ENCODE measurements around the gene HSD17B10.
"Not testable (repeated sequence)": the region's sequence is repeated elsewhere in the genome, so short reads cannot be mapped to it uniquely, and the experiment has no call there.

HSD17B10 gene

GRCh38 chrX:53435997-53436396 is 1.8 kb upstream of the HSD17B10 start:
- peak; percentile 37 for DNase-seq

GRCh38 chrX:53430231-53430630 is 3.9 kb downstream of the HSD17B10 start:
- no peak for DNase-seq

GRCh38 chrX:53429755-53430154 is 4.4 kb downstream of the HSD17B10 start:
- DNase-seq, result no peak

GRCh38 chrX:53422861-53423306 is 11.3 kb downstream of the HSD17B10 start, which contains the start of gene RIBC1:
RIBC1 (plus strand) TSS chrX:53422873; CDS start chrX:53426277, 3,404 bp downstream.
- no peak for DNase-seq

- peak; percentile 91 for DNase-seq
These were observed 11.9 kb downstream of the HSD17B10 start, which contains the start of gene SMC1A for GRCh38 chrX:53422086-53422860. SMC1A (minus strand) TSS chrX:53422654; CDS start chrX:53422600, 54 bp downstream.

GRCh38 chrX:53421772-53422085 is 12.4 kb downstream of the HSD17B10 start:
- DNase-seq, result no peak

GRCh38 chrX:53421125-53421524 is 13.0 kb downstream of the HSD17B10 start:
- no peak for DNase-seq

GRCh38 chrX:53420351-53420750 is 13.8 kb downstream of the HSD17B10 start:
- DNase-seq, result not testable (repeated sequence)

GRCh38 chrX:53412446-53412845 is 21.7 kb downstream of the HSD17B10 start:
- DNase-seq, result no peak

GRCh38 chrX:53403535-53403934 is 30.6 kb downstream of the HSD17B10 start:
- DNase-seq, result no peak

GRCh38 chrX:53398216-53398615 is 36.0 kb downstream of the HSD17B10 start:
- no peak for DNase-seq

- DNase-seq, result no peak
These were observed 38.4 kb downstream of the HSD17B10 start for GRCh38 chrX:53395605-53396298.

- DNase-seq, result peak; percentile 55
These were observed 50.6 kb downstream of the HSD17B10 start for GRCh38 chrX:53383376-53384076.
